PC-3 (cell line): Measurements from ENCODE around the gene KRT28.

Source experiments
- CTCF ChIP-seq: fragments of 300-600 bp; sonication (generic); conservative IDR thresholded peaks from 2 replicates; pipeline ENCODE4 v1.5.1; 2017; ENCODE audit warnings: antibody characterized with exemption, low read depth, mild to moderate bottlenecking, low read length
- EZH2 ChIP-seq: fragments of 300-600 bp; sonication (generic); IDR thresholded peaks from one replicate; pipeline ENCODE4 v1.6.1; 2017; ENCODE audit warnings: antibody characterized with exemption, mild to moderate bottlenecking, low read length; ENCODE audit not compliant: unreplicated experiment
- EZH2phosphoT487 ChIP-seq: fragments of 300-600 bp; sonication (generic); IDR thresholded peaks from 2 replicates; pipeline ENCODE4 v1.6.1; 2018; ENCODE audit warnings: mild to moderate bottlenecking, antibody characterized with exemption, low read length, borderline replicate concordance

- no peak for TF ChIP-seq CTCF
- no peak for TF ChIP-seq EZH2
- TF ChIP-seq EZH2phosphoT487, result no peak
Measured at GRCh38 chr17:40818343-40818732, 18.6 kb upstream of the KRT28 start.
